Activated CD8-positive, alpha-beta memory T cell treated with anti-CD3 and anti-CD28 coated beads for 48 hours (primary cell): Measurements from ENCODE around the gene SPON1.
A peak's percentile ranks its signal among the peaks of the same experiment; 100 is the strongest.
"Not testable (repeated sequence)": the region's sequence is repeated elsewhere in the genome, so short reads cannot be mapped to it uniquely, and the experiment has no call there.

ENCODE experiments used
- DNase-seq, 3 experiments: peaks; one replicate each; pipeline ENCODE4 v3.0.0-alpha.2; 2020; ENCODE audit warnings: low read depth in 2 of 3, low spot score in 2 of 3

The SPON1 gene

DNA sequence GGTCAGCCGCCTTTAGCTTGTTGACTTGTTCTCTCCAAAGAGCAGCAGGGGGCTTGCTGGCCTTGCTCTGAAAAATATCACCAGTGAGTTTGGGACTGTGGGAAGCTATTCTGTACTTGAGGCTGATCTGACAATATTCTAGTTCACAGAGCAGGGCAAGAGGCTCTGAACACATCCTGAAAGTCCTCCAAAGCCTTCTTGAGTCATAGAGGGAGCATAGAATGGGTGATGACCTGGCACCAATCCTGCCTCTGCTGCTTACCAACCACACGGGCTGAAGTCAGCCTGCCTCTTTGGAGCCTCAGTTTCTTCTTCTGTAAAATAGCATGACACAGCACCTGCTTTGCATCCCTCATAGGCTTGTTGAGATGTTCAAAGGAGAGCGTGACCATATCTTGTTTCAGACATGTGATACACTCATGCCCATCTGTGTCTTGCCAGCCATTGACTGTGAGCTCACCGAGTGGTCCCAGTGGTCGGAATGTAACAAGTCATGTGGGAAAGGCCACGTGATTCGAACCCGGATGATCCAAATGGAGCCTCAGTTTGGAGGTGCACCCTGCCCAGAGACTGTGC lies 299.8 kb downstream of the SPON1 start:
- DNase-seq, result no peak

DNA sequence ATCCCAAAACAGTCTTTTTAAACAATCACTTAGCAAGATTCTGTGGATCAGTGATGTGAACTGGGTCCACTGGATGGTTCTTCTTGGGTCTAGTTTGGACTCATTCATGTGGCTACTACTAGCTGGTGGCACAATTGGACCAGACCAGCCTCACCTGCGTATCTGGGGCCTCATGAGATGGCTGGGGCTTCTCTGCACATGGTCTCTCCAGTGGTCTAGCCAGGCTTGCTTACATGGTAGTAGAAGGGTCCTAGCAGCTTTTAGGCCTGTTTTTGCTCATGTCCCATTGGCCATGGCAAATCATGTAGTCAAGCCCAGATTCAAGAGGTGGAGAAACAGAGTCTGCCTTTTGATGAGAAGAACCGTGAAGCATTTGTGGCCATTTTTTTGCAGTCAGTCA lies 302.4 kb downstream of the SPON1 start:
- no peak for DNase-seq

DNA sequence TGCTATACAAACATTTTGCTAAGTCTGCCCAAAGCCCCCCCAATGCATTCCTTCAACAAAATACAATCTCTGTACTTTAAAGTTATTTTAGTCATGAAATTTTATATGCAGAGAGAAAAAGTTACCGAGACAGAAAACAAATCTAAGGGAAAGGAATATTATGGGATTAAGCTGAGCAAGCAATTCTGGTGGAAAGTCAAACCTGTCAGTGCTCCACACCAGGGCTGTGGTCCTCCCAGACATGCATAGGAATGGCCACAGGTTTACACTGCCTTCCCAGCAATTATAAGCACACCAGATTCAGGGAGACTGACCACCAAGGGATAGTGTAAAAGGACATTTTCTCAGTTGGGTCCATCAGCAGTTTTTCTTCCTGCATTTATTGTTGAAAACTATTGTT lies 304.1 kb downstream of the SPON1 start:
- DNase-seq, result no peak

DNA sequence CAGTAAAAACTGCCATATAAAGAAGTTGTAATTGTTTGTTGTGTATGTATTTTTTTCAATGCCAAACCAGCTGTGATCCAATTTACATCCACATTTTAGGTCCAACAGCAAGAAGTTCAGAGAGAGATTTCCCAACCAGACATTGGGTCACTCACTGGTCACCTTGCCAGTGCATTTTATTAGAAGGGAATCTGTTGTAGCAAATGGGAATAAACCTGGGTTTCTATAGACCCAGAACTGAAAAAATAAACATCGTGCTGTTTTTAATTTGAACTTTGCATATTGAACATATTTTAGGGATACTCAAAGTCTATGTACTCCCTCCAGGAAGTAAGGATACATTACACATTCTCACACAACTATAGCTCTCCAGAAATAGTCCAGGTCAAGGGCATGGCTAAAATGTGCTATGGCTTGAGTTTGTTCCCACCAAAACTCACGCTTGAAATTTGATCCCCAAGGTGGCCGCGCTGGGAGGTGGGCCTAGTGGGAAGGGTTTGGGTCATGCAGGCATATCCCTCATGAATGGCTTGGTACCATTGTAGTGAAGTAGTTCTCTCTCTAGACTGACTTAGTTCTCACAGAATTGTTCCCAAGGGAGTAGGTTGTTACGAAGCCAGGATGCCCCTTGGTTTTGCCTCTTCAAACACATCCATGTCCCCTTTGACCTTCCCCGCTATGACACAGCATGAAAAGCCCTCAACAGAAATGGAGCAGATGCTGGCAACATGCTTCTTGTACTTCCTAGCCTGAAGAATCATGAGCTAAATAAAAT lies 305.5 kb downstream of the SPON1 start:
- no peak for DNase-seq

DNA sequence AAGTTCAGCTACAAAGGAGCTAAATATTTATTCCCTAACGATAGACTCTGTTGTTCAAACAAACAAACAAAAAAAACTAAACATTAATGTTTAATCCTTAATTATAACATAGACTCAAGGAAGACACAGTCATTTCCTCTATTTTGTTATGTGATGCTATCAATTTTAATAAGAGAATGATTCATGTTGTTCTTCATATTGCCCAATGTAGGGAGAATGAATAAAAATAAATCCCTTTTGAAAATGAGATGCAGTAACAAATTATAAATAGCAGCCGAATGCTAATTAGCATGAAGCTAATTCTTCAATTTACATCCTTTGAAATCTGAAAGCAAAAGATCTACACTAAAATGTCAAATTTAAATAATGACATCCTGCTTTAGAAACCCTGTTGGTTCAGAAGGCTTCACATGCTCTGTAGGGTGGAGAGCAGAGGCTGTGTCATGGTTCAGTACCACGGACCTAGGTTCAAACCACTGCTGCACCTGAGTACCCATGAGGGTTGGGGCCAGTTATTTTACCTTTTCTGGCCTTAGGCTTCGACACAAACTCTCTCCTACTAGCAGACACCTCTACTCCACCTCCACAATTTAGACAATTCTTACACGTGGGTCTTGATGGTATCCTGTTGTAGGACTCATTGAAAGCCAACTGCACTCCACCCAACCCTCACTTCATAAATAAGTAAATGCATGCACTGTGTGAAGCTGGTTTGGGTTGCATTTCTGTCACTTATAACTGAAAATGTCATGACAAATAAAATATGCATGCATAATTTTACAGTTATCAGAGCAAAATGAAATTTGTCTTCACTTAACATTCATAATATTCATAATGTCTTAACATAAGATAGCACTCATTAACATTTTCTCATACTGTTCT lies 307.4 kb downstream of the SPON1 start:
- DNase-seq, result no peak

DNA sequence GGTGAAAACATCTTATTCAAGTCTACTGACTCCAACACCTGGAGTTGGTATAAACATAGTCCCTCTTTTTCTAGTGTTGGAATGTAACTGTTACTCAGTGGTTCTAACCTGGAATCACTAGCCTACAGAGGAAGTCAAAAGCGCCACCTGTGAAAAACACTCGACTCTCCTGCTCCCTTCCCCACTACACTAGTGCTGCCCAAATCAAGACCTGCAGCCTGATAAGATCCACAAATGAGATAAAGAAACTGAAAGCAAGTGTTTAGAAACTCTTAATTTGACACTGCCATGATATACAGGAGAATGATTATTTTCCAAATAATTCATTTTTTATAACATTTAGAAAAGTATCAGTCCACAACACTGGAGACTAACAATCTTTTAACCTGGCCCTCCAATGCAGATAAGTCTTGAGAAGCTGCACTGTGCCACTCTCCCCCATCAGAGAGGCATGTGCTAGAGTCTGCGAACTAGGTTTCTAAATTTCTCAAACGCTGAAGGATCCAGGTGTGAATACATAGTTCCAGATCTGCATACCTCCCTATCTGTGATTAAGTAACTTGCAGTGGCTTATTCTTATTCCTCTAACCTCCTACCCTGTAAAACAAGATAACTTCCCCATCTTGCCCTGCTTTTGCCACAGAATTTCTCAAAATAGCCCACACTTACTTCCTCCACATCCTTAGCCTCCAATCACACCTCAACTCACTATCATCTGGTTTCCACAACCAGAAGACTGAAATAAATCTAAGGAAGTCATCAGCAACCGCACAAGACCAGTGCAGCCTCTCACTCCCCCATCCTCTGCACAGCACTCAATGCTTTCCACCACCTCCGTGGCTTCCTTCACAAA lies 308.4 kb downstream of the SPON1 start:
- DNase-seq, result no peak

- no peak for DNase-seq
These were observed 311.4 kb downstream of the SPON1 start for GRCh38 chr11:14273895-14274294.

DNA sequence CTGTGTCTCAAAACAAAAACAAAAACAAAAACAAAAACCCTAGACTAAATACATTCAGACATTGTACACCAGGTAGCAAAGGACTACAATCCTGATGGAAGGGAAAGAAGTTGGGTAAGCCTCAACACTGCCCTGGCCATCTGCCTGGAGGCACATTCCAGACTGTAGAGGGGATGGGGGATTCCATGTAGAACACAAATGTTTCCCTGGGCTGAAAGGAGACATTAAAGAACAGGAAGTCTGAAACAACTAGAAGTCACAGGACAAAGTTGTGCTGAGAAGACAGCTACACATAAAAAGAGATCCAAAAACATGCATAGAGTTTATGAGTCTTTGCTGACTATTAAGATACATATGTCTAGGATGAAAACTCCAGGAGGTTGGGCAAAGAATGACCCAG lies 312.6 kb downstream of the SPON1 start:
- DNase-seq, result no peak

GRCh38 chr11:14278869-14279268 lies 316.3 kb downstream of the SPON1 start:
- not testable (repeated sequence) for DNase-seq

- DNase-seq, result no peak
These were observed 325.8 kb downstream of the SPON1 start for GRCh38 chr11:14288189-14288935.

- no peak for DNase-seq
These were observed 327.9 kb downstream of the SPON1 start for GRCh38 chr11:14290422-14290821.

- DNase-seq, result no peak
These were observed 337.4 kb downstream of the SPON1 start for GRCh38 chr11:14299921-14300320.

GRCh38 chr11:14300661-14301304 lies 338.3 kb downstream of the SPON1 start:
- DNase-seq, result peak in 1 of 3 experiments; percentile 18

DNA sequence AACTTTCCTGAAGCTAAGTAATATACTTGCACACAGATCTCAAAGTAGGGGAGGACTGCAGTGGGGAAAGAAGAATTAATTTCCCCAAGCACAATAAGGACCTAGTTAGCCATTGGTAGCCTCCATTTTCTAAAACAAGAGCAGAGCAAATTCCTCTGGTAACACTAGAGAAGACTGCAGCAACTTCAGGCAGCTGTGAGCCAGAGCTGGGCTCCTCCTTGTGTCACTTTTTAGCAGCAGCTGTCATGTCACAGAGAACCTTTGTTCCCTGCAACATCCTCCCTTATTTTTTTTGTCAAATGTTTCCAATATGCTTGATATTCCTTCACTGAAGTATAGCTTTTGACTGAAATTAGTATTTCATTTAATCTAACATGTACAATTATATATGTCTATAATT lies 342.1 kb downstream of the SPON1 start:
- no peak for DNase-seq

DNA sequence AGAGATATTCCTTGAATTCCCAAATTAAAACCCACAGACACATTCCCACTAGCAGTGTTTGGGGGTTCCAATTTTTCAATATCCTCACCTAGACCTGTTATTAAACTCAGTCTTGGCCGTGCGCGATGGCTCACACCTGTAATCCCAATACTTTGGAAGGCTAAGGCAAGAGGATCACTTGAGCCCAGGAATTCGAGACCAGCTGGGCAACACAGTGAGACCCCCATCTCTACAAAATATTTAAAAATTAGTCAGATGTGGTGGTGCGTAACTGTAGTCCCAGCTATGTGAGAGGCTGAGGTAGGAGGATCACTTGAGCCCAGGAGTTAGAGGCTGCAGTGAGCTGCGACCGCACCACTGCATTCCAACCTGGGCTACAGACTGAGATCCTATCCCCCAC lies 343.1 kb downstream of the SPON1 start:
- DNase-seq, result no peak

GRCh38 chr11:14306481-14306880 lies 344.0 kb downstream of the SPON1 start:
- DNase-seq, result no peak

- no peak for DNase-seq
These were observed 345.8 kb downstream of the SPON1 start for GRCh38 chr11:14308114-14308896.

DNA sequence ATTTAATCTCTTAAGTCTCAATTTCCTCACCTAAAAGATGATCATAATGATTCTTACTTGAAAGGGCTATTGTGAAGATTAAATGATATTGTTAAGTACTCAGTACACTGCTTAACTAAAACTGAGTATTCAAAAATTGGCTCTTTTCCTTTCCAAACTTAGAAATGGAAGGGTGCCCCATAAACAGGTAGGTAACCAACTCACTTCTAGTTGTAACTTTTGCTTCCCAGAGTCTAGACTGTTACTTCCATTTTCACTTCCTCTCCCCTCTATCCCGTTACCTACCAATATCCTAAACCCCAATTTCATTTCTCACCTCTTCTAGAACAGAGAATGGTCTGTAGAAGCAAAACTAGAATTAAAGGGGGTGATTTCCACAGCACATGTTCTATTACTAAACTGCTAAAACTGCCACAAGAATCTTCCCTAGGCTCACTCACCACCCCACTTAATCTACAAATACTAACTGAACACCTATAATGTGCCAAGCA lies 346.4 kb downstream of the SPON1 start:
- DNase-seq, result no peak
